OCI-LY7 (cell line): Measurements from ENCODE around the gene RASA2. TPM values are rescaled to one million over a fixed set of nuclear protein-coding genes. Genes with fewer than 3 reads are reported as not detected.

Experiments used
- BruUV-seq: library from RNA; stranded (reverse); fragments of 400-500 nt; replicated peaks from 2 replicates; lab custom pipeline; 2021; lab: Mats Ljungman, UMichigan
- CTCF ChIA-PET: fragments of 300-600 bp; sonication (Branson Sonifier 250); formaldehyde crosslinking; loops from one replicate; lab custom pipeline; 2022; ENCODE audit warnings: antibody characterized with exemption; ENCODE audit not compliant: unreplicated experiment; lab: Charles Lee
- POLR2A ChIA-PET: fragments of 300-600 bp; sonication (Branson Sonifier 250); formaldehyde crosslinking; loops from one replicate; lab custom pipeline; 2022; ENCODE audit warnings: antibody characterized with exemption; lab: Charles Lee
- DNase-seq: peaks from one replicate; pipeline ENCODE4 v3.0.0-alpha.2; 2015; ENCODE audit warnings: low spot score
- H2AFZ ChIP-seq: fragments of 200-600 bp; sonication (generic), shearing (Covaris generic); 2 replicates; pipeline ENCODE4 v1.6.1; 2014; ENCODE audit warnings: mild to moderate bottlenecking, antibody characterized with exemption, low read length, moderate library complexity
- H3K27ac ChIP-seq: fragments of 200-600 bp; sonication (generic); 2 replicates; pipeline ENCODE4 v1.5.1; 2014; ENCODE audit warnings: mixed run types, low read depth, mild to moderate bottlenecking, moderate library complexity, low read length, inconsistent platforms; ENCODE audit not compliant: poor library complexity, severe bottlenecking
- H3K36me3 ChIP-seq: fragments of 200-600 bp; sonication (generic); 2 replicates; pipeline ENCODE4 v1.6.1; 2014; ENCODE audit warnings: mild to moderate bottlenecking, antibody characterized with exemption, low read length, moderate library complexity, mixed read lengths; ENCODE audit not compliant: insufficient read depth
- H3K4me1 ChIP-seq: fragments of 200-600 bp; sonication (generic); 2 replicates; pipeline ENCODE4 v1.5.1; 2014; ENCODE audit warnings: mild to moderate bottlenecking, low read length; ENCODE audit not compliant: insufficient read depth, poor library complexity, severe bottlenecking
- H3K4me2 ChIP-seq: fragments of 200-600 bp; sonication (generic); 2 replicates; pipeline ENCODE4 v1.6.1; 2014; ENCODE audit warnings: mild to moderate bottlenecking, low read length
- H3K4me3 ChIP-seq: fragments of 200-600 bp; sonication (generic); 2 replicates; pipeline ENCODE4 v1.5.1; 2014; ENCODE audit warnings: mild to moderate bottlenecking, low read depth, low read length; ENCODE audit not compliant: poor library complexity, severe bottlenecking
- H3K79me2 ChIP-seq: fragments of 200-600 bp; sonication (generic); 2 replicates; pipeline ENCODE4 v1.6.1; 2016; ENCODE audit warnings: low read depth, mild to moderate bottlenecking, low read length, moderate library complexity, mixed read lengths; ENCODE audit not compliant: insufficient read depth
- H3K9me2 ChIP-seq: fragments of 200-600 bp; sonication (generic); 2 replicates; pipeline ENCODE4 v1.6.1; 2016; ENCODE audit warnings: mild to moderate bottlenecking, low read length, mixed read lengths; ENCODE audit not compliant: insufficient read depth
- H3K9me3 ChIP-seq: fragments of 200-600 bp; sonication (generic); 2 replicates; pipeline ENCODE4 v1.6.1; 2014; ENCODE audit warnings: mild to moderate bottlenecking, mixed run types, low read length, mixed read lengths
- H4K20me1 ChIP-seq: fragments of 200-600 bp; sonication (generic); 2 replicates; pipeline ENCODE4 v1.6.1; 2014; ENCODE audit warnings: mild to moderate bottlenecking, antibody characterized with exemption, low read length, moderate library complexity, mixed read lengths; ENCODE audit not compliant: insufficient read depth
- CTCF ChIP-seq: fragments of 200-600 bp; sonication (generic); conservative IDR thresholded peaks from 2 replicates; pipeline ENCODE4 v1.5.1; 2014; ENCODE audit warnings: mild to moderate bottlenecking, antibody characterized with exemption, low read length, moderate library complexity, mixed read lengths
- EZH2phosphoT487 ChIP-seq: fragments of 200-600 bp; sonication (generic); IDR thresholded peaks from 2 replicates; pipeline ENCODE4 v1.6.1; 2018; ENCODE audit warnings: low read depth, borderline replicate concordance, mild to moderate bottlenecking, mixed run types, antibody characterized with exemption, low read length, moderate library complexity, mixed read lengths
- intact Hi-C: fragments of 100-400 bp; cut with micrococcal nuclease; formaldehyde crosslinking; loops from one replicate; pipeline ENCODE4 v1.10.0; 2022; ENCODE audit not compliant: unreplicated experiment
- total RNA-seq, 2 experiments: library from RNA; depleted of rRNA in 1 of 2; stranded (reverse); fragments of >200 nt in 1 of 2; shearing (Covaris generic) in 1 of 2; gene quantifications; 2 replicates each; pipeline ENCODE4 v1.2.3, GENCODE V29; 2014 to 2022

RASA2 gene
- total RNA-seq, 2 experiments from 2014 or later, result 11.0 to 21.7 TPM

GRCh38 chr3:141456301-141456625, 30.6 kb upstream of the RASA2 start:
- Histone ChIP-seq H4K20me1 (no peaks in the 10 kb centered on the region), H3K4me3 (no peak overlapping the region), H3K27ac (no peak overlapping the region), H3K36me3 (no peaks in the 10 kb centered on the region), H3K79me2 (no peaks in the 10 kb centered on the region), H3K9me2 (no peaks in the 10 kb centered on the region), H3K4me1 (peaks cover 8% of the 10 kb centered on the region), H3K9me3 (no peaks in the 10 kb centered on the region), H3K4me2 (no peak overlapping the region), H2AFZ (no peak overlapping the region)
- BruUV-seq, result no TSS peak
- ChIA-PET POLR2A (no interaction called here), CTCF (no interaction called here)
- TF ChIP-seq CTCF (no peak), EZH2phosphoT487 (no peak)
- DNase-seq, result no peak
- intact Hi-C loops, result no loop called here

- no peaks in the 10 kb centered on the region for H3K9me2 ChIP-seq
- intact Hi-C loops, result no loop called here
- no TSS peak for BruUV-seq
- H3K79me2 ChIP-seq, result no peaks in the 10 kb centered on the region
- no peak overlapping the region for H3K4me3 ChIP-seq
- no peak overlapping the region for H2AFZ ChIP-seq
- no peaks in the 10 kb centered on the region for H3K9me3 ChIP-seq
- H3K36me3 ChIP-seq, result no peaks in the 10 kb centered on the region
- POLR2A ChIA-PET, result interaction anchor here (0.6 to 1.4 kb wide), 4 partner anchors 64 to 127 kb away, joined by 3 read pairs; no protein-coding TSS in a partner anchor
- TF ChIP-seq EZH2phosphoT487 (no peak), CTCF (no peak)
- H3K27ac ChIP-seq, result no peak overlapping the region
- DNase-seq, result no peak
- no peaks in the 10 kb centered on the region for H3K4me1 ChIP-seq
- no peaks in the 10 kb centered on the region for H4K20me1 ChIP-seq
- CTCF ChIA-PET, result no interaction called here
- no peak overlapping the region for H3K4me2 ChIP-seq
Measured at GRCh38 chr3:141457624-141458236, 29.1 kb upstream of the RASA2 start.

GRCh38 chr3:141459008-141459407, 27.8 kb upstream of the RASA2 start:
- H3K36me3 ChIP-seq, result no peaks in the 10 kb centered on the region
- no peaks in the 10 kb centered on the region for H4K20me1 ChIP-seq
- no TSS peak for BruUV-seq
- no peak for TF ChIP-seq CTCF
- no peak for TF ChIP-seq EZH2phosphoT487
- intact Hi-C loops, result no loop called here
- ChIA-PET POLR2A (interaction anchor here (0.6 kb wide), 1 partner anchor 48 kb away, joined by 3 read pairs; no protein-coding TSS in a partner anchor), CTCF (no interaction called here)
- H3K4me3 ChIP-seq, result no peak overlapping the region
- no peak overlapping the region for H2AFZ ChIP-seq
- no peak overlapping the region for H3K27ac ChIP-seq
- no peaks in the 10 kb centered on the region for H3K79me2 ChIP-seq
- no peaks in the 10 kb centered on the region for H3K4me1 ChIP-seq
- no peak overlapping the region for H3K4me2 ChIP-seq
- H3K9me3 ChIP-seq, result peaks cover 2% of the 10 kb centered on the region; the same call in 1 of the 2 replicates
- H3K9me2 ChIP-seq, result no peaks in the 10 kb centered on the region
- DNase-seq, result no peak
